ENCODE results near the gene CACNG5.

CACNG5 gene

DNA sequence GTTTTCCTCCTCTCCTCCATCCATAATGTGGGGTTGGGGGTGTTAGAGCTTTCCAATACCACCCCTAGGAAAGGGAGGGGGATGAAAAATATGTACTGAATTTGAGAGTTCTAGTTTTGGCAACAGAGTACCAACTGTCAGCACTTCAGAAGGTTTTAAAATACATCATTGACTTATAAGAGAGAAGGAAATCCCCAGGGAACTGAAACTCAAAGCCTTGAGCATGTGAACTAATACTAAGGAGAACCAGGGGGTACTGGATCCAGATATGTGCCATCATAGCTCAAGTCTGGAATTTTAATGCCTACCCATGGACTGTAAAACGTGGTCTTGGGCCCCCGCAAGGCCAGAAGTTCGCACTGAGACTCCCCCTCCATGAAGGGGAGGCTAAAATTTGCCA, 15.8 kb downstream of the CACNG5 start:
- no peak for DNase-seq

DNA sequence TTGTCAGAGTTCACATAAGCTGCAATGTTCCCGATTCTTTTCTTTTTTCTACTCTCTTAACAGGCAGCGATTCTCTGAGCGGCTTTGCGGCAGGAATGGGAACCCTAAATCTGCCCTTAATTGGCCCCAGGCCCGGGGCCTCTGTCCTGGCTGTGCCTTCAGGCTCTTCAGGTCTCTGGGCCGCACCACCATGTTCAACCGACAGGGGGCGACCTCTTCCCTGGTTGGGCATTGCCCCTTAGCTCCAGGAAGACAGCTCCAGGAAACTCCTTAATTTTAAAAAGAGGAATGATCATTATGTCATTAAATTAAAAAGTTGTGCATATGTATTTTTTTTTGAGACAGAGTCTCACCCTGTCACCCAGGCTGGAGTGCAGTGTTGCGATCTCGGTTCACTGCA, 20.3 kb downstream of the CACNG5 start:
- no peak for DNase-seq

DNA sequence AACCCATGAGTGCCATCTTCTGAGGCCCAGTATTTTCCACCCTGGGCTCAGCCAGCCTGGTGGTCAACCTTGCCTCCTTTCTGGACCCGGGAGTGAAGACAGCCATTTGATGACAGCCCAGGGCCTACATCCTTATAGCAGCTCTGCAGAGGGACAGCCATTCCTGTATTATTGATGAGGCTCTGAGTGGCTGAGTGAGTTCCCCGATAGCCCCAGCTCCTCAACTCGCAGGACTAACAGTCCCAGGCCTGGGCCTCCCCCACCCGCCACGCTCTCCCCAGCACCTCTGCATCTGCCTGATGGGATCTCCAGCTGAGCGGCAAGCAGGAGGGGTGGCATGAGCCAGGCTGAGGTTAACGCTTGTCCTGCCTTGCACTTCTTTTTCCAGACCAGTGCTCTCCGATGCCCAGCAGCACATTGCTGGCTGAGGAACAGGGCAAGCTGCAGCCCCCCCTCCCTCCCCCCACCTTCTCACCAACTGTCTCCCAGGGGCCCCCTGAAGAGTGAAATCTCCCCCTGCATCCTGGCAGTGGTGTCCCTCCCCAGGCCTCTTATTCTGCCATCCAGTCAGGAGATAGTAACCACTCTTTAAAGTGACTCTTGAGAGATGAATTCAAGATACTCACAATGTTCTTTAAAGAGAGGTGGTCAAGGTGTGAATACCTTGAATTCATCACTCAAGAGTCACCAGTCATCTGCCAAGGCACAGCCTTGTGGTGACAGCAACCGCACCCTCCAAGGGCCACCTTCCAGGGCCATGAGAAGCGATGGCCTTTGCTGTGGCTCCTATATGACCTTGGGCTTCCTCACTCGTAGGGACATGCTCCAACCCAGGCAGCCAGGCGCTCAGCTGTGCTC, 23.5 kb downstream of the CACNG5 start:
- DNase-seq = no peak

DNA sequence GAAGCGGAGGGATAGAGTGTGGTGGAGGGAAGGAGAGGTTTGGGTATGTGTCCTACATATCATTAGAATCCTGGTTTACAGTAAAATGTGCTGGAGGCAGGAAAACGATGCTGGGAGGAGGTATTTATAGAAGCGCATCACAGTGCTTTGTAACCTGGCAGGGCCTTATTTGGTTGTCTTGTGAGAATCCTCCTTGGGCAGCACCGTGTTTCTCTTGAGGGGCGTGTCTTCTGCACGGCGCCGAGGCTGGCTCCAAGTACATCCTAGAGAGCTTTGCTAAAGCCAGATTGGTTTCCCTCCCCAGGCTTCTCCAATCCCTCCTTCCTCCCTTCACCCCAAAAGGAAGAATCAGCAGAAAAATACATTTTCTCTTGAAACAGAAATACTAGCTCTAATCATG, 24.4 kb downstream of the CACNG5 start:
- DNase-seq = no peak

DNA sequence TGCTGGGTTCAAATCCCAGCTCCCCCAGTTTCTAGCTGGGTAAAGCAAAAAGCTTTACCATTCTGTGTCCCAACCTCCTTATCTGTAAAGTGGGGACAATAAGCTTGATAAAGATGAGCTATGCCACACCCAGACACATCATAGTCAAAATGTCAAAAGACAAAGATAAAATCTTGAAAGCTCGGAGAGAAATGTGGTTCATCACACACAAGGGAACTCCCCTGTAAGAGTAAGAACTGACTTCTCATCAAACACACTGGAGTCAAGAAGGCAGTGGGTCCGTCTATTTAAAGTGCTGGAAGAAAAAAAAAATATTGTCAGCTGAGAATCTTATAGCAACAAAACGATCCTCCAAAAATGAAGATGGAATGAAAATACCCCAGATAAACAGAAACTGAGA, 25.3 kb downstream of the CACNG5 start:
- DNase-seq = no peak

DNA sequence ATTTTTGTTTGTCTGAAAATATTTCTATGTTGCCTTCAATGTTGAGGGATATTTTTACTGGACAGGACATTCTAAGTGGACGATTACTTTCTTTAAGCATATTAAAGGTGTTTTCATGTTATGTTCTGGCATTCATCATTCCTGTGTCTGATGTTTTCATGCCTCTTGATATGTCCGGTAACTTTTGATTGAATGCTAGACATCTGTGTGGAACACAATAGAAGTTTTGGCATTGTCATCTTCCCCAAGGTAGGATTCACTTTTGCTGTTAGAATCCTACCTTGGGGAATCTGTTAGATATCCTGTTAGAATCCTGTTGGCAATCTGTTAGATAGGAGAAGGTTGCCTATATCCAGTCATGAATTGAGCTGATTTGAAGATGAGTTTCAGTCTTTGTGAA, 28.9 kb downstream of the CACNG5 start:
- DNase-seq = no peak

DNA sequence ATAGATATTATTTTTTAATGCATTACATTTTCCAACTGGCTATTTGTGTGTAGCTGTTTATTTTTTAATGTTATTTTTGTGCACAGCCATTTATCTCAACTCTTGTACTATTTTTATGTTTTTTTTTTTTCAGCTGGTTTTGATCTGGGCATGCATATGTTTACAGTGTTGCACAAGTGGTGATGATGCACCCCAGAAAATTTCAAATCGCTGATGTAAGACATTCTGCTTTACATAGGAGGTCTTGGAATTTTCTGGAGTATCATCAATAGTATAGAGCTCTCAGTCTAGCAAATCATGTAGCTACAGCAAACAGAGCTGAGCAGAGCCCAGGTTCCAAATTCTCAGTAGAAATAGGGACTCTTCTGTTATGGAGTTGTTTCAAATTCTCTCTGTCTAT, 30.2 kb downstream of the CACNG5 start:
- no peak for DNase-seq

DNA sequence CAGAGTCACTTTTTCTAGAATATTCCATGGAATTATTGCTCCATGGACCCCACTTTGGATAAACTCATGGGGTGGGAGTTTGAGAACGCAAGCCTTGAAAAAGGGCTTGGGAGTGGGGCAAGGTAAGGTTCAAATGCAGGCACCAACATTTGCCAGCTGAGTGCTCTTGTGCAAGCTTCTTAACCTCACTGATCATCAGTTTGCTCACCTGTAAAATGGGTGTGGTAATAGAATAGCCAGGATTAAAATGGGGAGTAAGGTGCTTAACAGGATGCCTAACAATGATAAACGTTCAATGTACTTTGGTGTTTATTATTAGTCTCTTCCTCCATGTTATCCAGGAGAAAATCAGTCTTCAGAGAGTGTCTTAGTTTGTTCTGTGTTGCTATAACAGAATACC, 39.0 kb downstream of the CACNG5 start:
- DNase-seq = no peak

DNA sequence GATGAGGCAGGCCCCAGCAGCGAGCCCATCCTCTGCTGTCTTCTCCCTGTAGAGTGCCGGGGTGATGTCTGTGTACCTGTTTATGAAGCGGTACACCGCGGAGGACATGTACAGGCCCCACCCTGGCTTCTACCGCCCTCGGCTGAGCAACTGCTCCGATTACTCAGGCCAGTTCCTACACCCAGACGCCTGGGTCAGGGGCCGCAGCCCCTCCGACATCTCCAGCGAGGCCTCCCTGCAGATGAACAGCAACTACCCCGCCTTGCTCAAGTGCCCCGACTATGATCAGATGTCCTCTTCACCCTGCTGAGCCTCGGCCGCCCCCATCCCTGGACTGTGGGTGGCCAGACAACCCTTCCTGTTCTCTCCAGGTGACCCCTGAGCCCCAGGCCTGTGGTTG, 50.0 kb downstream of the CACNG5 start:
- DNase-seq = no peak

DNA sequence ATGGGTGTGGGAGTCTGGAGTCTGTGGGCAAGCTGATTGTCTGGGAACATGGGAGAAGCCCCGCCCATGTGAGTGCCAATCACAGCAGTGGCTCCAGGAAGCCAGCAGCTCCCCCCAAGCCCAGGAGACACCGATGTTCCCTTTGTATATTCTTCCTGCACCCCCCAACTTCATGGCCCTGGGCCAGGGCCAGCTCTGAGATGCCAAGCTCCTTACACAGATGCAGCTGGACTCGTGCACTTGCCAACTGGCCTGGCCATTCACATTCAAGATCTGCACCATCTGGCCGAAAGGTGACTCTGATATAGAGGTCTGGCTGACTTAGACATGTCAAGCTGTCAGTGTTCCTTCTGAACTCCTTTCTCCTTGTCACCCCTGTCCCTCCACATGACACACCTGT, 50.5 kb downstream of the CACNG5 start:
- DNase-seq = no peak

DNA sequence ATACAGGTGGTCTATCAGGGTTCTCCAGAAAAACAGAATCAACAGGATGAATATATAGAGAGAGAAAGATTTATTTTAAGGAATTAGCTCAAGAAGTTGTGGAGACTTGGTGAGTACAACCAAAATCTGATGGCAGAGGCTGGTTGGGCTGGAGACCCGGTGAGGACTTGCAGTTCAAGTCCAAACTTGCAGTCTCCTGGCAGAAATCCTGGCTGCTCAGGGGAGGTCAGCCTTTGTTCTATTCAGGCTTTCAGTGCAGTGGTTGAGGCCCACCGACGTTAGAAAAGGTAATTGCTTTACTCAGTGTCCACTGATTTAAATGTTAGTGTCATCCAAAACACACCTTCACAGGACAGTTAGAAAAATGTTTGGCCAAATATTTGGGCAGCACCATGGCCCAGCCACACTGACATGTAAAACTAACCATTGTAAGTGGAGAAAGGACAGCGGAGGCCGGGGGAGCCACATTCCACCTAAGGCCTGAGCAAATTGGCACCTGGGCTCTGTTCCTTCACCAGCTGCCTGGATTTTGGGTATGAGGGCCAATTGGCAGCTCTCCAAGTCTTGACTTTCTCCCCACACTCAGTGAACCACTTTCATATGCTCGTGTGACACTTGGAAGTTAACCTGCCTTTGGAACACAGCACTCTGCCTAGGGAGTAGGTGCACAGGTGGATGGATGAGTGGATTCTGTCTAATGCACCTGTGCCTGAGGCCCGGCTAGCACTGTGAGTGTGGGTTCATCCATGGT, 54.7 kb downstream of the CACNG5 start:
- no peak for DNase-seq

DNA sequence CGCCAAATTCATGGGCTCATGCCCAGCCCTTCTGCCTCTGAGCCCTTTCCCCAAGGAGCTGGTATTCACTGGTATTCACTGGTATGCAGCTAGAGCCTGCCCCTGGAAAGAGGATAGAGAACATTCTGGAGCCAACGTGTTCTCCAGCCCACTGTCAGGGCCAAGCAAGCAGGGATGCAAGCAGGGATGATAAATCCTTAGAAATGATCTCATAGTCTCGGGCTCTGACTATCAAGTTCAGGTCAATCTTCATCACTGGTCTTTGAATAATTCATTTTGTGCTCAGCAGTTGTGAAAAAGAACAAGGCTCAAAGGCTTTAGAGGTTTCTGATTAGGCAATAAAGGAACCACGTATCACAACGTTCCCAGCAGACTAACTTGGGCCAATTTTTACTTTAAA, 57.3 kb downstream of the CACNG5 start:
- DNase-seq = no peak

DNA sequence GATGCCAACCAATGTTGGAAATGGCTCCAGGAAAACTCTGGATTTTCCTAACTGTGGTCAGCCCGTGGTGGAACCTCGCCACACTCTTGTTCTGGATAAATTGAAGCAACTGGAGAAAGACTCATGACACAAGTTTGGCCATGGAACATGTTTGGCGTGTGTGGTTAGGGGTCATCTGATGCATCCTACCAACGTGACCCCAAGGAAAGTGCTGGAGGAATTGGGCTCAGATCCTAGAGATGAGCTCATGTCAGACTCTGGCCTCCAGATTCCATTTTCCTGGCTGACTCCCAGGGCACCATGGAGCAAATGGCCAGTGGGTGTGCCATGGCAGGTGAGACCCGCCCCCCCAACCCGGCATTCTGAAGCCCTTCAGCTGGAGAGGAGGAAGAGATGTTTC, 58.5 kb downstream of the CACNG5 start:
- DNase-seq = no peak

DNA sequence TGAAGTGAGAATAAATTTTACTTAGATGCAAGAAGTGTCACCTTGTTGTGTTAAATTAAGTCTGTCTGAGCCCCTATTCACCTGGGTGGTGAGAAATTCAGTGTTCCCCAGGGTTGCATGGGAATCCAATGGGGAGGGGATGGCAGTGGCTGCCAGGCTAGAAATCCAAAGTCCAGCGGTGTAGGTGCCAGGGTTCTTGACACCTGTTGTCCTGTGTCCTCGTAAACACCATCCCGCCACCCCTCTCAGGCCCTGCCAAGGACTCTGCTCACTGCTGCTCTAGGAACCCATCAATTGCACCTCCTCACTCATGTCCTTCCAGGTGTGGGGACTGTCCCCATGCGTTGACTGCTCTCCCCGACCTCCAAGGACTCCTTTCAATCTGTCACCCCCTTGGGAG, 58.9 kb downstream of the CACNG5 start:
- DNase-seq = no peak

DNA sequence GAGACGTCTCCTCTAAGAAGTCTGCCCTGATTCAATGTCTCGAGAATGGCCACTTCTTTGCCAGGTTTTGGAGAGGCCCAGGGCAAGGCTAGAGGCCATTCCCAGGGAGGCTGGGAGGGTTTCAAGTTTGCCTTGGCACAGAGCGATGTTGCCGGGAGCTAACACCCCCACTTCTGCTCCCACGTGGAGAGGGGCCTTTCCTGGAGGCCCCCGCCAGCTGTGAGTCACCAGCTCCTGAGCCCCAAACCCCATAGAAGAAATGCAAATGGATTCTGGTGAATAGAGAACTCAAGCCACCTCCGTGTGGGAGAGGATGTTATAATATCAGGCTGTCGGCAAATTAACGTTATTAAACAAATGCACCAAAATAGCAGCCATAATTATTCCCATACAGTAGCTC, 62.2 kb downstream of the CACNG5 start:
- no peak for DNase-seq

DNA sequence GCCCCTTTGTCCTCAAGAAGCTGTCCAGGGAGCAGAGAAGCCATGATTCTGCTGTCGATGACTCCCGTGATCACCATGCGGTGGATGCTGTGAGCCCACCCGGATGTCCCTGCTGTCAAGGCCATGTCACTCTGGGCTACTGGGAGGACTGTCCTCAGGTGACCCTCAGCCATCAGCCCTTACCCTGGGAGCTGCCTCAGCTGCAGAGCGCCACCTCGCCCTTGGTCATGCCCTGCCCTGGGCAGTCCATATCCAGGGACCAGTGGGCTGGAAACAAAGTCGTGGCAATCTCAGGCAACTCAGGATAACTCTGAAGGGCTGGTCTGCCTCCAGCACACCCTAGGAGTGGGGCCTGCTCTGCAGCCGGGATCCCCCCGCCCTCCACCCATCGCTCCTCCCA, 63.6 kb downstream of the CACNG5 start:
- DNase-seq = no peak

DNA sequence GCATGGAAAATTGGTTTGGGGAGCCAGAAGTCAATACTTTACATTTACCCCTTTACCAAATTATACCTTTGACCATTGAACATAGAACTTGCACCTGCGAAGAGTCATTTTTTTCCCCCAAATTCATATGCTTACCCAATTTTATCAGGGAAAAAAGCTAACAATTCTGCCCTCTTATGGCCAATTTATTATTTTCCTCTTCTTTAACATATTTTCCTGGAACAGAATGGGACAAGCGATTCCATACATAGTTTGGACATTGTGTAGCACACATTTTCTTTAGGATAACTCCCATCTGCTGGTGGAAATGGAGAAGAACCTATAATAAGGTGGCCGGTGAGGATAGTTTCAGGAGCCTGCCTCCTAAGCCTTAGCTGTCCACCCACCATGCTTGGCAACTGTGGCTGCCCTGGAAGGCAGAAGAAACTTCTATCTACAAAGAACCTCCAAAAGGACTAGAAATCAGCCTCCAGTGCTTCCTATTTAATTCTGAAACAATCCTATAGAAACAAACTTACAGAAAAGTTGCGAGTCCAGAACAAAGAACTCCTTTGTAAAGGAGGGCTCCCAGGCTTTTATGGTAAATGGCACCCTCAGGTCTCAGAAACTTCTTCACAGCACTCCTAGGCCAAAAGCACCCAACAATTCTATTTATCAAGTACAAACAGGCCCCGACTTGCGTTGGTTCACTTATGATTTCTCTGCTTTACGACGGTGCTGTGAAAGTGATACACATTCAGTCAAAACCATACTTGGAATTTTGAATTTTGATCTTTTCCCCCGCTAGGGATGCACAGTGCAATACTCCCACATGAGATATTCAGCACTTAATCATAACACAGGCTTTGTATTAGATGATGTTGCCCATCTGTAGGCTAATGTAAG, 65.5 kb downstream of the CACNG5 start:
- peak; percentile 38 to 62 for DNase-seq

DNA sequence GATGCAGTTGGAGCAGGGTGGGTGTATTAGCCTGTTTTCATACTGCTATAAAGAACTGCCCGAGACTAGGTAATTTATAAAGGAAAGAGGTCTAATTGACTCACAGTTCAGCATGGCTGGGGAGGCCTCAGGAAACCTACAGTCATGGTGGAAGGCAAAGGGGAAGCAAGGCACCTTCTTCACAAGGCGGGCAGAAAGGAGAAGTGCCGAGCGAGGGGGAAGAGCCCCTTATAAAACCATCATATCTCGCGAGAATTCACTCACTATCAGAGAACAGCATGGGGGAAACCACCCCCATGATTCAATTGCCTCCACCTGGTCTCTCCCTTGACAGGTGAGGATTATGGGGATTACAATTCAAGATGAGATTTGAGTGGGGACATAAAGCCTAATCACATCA, 68.4 kb downstream of the CACNG5 start:
- DNase-seq = peak; percentile 73 to 81

DNA sequence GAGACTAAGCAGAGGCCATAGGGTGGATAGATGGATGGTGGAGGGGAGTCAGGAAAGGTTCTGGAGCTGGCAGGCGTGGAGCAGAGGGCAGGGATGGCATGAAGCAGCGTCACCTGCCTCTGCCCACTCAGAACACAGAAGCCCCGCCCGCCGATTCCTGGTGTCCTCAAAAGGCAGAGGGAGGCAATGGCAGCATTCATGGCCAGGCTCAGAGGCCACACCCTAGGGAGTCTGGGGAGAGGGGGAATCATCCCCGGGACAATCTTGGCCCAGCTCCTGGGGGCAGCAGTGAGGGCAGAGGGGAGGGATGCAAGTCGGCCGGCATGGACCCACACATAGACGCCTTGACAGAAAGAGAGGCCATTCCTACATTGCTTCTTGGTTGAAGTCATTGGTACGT, 68.9 kb downstream of the CACNG5 start:
- no peak for DNase-seq

DNA sequence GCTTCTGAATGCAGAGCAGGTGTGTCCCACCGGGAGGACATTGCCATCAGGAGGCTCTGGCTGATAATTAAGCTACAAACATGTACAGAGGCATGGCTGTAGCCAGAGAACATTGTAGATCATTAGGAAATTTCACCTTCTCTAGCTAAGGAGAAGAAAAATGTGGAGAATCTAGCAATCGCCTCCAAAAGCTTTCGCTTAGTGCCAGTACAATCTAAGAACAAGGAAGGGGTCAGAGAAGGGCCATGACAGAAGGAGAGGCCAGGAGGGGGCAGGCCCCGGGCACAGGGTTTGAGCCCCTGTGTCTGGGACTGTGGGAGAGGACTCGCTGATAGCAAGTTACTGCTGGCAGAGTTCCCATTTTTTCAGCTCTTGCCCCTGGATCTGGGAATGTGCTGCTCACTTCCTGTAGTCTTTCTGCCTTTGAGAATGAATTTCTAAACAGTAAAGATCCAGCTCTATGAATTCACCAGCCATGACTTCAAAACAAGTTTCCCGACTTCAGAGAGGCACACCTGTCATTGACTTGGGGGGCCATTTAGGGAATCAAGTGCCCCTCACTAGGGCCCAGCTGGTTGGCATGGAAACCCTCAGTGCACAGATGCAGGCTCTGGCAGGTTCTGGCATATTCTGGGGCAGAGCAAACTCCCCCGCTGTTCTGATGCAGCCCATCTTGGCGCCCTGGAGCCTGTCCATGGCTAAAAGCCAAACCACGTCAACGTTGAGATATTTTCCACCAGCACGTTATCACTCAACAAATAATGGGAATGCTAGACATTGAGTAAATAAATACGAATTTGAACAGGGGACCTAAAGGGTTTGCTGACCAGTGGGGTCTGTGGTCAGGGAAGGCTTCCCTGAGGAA, 70.1 kb downstream of the CACNG5 start:
- DNase-seq = no peak

DNA sequence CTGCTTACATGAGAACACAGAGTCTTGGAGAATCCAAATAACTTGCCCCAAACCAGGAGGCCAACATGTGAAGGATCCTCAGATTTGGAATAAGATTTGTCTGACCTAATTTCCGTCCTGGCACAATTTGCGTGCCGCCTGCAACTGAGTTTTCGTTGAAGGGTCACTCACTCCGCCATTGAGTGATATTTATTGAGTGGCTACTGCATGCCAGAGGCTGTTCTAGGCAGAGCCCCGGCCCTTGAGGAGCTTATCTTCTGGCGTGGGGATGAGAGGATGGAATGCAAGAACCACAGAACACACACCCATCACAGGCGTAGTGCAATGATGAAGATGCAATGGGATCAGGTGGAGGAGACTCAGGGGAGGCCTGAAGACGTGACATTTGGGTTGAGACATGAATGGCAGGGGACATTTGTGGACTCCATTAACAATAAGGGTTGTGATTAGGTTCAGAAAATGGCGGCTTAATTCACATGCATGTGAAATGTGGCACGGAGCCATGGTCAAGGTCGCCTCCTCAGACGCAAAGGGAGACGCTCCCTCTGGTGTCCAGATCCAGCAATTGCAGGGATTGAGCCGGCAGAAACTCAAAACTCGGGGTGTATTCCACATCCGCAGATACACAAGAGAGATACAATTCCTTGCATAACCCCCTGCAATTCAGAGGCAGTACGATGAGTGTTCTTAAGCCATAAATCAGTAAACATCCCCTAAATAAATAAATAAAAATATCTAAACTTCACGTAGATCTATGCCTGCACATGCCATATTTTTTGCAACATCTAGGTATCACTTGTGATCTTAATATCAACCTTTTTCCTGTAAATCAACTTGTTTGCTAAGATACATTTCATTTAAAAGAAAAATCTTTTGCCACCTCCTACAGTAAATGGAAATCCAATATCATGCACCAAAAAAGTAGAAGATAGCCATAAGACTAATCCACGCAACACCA, 71.7 kb downstream of the CACNG5 start:
- peak; percentile 88 to 92 for DNase-seq

Data from Kasumi-1 (cell line).